ENCODE measurements around the gene GCLC.
"Not testable (repeated sequence)": the region's sequence is repeated elsewhere in the genome, so short reads cannot be mapped to it uniquely, and the experiment has no call there.

GCLC gene

DNA sequence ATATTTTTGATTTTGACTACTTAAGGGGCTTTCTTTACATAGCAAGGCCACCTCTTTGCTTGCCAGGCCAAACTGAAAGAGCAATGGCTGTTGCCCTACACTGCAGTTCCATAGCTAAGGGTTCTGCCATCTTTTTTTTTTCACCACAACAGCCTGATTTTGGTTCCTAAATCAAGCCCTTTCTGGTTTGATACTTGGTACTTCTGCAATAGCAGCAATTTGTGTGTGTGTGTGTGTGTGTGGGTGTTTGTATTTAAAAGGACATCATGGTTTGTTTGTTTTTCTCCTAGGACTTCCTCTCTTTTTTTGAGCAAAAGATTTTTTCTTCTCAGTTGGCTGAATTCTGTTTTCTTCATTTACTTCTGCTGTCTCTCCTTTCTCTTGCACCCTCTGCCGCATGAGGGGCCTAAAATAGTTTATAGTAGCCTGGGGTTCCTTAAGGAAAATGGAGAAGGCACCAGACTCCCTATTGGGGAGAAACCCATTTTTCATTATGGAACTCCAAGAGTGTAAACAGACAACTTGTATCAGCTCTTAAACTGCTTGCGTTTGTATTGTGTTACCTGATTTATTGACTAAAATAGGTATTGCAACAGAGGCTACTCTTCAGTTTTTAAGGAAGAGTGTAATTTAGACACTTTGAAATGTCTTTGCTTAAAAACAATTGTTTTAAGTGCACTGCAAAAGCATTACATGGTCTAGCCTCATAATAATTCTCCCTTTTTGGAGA is 12.2 kb upstream of the GCLC start:
- no peak for DNase-seq

DNA sequence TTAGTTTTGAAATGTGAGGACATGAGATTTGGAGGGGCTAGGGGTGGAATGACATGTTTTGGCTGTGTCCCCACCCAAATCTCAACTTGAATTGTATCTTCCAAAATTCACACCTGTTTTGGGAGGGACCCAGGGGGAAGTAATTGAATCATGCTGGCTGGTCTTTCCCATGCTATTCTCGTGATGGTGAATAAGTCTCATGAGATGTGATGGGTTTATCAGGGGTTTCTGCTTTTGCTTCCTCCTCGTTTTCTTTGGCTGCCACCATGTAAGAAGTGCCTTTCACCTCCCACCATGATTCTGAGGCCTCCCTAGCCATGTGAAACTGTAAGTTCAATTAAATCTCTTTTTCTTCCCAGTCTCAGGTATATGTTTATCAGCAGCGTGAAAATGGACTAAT is 8.7 kb upstream of the GCLC start:
- DNase-seq, result not testable (repeated sequence)

DNA sequence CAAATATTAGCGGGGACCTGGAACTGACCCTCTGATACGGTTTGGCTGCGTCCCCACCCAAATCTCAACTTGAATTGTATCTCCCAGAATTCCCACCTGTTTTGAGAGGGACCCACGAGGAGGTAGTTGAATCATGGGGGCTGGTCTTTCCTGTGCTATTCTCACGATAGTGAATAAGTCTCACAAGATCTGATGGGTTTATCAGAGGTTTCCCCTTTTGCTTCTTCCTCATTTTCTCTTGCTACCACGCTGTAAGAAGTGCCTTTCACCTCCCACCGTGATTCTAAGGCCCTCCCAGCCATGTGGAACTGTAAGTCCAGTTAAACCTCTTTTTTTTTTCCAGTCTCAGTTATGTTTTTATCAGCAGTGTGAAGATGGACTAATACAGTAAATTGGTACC is 6.8 kb upstream of the GCLC start:
- DNase-seq, result not testable (repeated sequence)

DNA sequence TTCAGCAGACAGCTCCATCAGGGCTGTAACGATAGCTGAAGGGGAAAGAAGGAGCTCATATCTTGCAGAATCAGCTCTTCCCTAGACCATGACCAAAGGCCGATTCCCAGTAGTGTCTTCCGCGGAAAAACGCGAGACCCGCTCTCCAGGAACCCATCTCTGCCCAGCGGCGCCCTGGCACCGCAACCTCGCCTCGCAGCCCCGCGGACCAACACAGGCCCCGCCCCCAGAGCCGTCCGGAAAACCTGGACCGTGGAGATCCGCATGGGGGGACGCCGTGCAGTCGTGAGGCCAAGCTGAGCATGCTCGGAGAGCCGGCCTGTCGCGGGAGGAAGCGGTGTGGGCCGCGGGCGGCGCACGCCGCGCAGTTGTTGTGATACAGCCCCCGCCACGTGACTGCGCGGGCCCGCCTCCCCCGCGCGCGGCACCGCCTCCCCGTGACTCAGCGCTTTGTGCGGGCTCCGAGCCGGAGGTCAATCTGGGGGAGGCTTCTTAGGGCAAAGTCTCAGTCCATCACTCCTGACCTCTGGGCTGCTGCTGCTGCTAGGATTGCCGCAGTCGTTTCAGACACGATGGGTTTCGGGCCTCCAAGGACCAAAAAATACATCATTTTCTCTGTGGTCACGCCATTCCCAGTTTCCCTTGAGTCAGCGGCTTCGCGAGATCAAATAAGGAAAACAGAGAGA is 3.1 kb upstream of the GCLC start:
- DNase-seq, result peak; percentile 76

DNA sequence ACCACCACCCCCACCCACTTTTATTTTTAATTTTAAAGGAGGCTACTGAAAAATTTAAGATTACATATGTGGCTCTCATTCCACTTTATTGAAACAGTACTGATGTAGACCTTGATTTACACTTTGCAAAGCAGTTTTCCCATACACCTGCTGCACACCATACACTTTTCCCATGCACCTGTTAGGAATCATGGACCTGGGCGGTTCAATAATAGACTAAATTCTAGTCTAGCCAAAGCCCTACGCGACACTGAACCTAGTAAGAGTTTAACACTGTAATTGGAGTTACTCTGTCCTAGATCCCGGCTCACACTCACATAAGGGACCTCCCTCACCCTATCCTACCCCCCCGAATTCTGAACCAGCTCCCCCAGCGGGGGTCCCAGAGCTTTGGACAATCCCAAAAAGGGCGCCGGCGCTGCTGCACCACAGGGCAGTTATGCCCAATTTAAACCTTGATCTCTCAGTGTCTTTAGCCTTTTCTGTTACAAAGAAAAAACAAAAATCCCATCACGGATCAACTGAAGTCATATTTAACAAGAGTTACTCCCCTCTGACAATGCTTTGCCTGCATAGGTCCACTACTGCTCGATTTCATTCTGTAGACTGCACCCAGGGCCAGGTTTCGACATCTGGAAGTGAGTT is 2.4 kb upstream of the GCLC start:
- DNase-seq, result no peak

DNA sequence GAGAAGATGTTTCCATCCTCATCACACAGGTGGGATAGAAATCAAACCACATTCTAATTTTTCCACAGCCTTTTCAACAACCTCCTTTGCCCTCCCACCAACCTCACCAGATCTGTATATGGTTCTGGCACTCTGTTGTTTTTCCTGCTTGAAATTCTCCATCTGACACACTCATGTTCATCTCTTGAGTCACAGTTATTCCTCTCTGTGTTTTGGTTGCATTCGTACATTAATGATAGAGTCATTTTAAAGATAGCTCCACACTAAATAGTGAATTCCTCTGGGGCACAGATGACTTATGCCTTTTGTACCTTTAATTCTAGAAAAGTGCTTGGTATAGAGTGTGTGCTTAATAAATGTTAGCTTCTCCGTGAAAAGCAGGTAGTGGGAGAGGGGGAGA is 1.4 kb upstream of the GCLC start:
- DNase-seq, result no peak

DNA sequence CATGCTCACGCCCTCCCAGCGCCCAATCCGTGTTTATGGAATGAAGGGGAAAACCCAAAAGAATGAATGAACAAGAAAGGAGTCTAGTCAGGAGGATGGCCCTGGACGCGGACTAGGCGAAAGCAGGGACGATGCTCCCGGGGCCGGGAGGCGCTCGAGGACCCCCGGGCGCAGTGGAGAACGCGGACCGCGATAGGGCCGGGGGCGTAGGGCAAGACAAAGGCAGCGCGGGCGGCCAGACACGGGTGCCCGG is 758 bp downstream of the GCLC start:
- DNase-seq, result no peak

DNA sequence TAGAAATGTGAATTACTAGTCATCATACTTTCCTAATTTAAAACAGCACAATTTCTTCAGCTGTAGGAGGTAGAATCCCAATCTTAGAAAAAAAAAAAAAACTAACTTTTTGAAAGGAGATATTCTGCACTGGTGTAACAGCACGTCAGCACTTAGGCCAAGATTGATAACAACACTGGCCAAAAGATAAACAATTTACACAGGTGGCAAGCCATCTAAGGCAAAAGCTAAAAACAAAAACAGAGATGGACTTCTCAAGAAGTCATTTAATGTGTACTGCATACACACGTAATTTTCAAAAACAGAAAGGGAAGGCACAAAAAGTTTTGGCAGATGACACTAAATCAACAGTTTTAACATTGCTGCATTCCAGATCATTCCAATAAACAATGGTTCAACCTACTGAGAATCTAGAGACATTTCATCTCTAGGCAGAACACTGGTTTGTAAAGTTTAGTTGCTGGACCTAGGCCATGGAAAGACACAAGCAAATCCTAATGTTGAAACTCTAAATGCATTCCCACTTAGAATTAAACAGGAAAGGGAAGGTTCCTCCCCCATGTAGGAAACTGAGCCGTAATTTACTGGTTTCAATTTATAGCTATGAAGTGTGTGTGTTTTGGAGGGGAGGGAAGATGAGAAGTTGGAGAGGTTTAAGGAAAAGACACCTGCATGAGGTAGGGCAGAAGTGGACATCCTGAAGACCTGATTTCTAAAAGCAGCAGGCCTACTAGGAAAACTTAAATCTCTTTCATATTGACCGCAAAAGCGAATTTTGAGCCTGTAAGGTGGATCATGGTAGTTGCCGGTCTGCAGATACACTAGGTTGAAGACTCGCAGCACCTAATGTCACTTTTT is 1.3 kb downstream of the GCLC start:
- no peak for DNase-seq

DNA sequence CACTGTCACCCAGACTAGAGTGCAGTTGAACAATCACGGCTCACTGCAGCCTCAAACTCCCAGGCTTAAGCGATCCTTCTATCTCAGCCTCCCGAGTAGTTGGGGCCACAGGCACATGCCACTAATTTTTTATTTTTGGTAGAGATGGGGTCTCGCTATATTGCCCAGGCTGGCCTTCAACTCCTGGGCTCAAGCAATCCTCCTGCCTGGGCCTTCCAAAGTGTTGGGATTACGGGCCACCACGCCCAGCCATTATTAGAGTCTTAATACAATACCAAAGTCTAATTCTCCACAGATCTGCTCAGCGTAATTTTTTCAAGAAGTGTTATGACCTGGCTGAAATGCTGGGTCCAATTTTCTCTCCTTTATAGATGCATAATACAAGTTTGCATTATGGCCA is 3.0 kb downstream of the GCLC start:
- no peak for DNase-seq

DNA sequence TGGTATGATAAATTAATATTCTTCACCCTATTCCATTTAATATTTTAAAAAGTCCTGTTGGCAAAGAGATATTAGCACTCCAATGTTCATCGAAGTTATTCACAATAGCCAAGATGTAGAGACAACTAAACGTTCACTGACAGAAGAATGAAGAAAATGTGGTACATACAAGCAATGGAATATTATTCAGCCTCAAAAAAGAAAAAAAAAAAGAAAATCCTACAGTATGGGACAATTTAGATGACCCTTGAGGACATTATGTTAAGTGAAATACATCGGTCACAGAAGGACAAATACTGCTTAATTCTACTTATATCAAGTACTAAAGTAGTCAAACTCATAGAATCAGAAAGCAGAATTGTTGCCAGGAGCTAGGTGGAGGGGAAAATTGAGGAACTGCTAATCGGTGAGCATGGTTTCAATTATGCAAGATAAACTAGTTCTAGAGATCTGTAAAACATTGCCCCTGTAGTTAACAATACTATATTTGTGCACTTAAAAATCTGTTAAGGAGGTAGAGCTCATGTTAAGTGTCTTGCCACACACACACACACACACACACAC is 4.7 kb downstream of the GCLC start:
- DNase-seq, result no peak

DNA sequence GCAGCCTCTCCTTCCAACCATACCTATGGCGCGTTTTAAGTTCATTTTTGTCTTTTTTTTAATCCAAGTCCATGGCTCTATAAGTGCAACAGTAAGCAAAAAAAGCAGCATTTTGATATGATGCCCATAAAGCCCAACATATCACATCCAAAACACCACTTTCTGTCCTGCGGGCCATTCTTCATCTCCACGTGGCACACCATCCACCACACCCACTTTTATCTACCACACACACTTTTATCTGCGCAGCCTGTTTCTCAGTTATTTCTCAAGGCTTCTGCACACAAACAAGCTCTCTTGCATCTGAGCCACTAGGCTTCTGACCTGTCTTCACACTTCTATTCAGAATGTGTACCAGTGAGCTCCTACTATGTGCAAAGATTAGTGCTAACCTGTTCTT is 5.3 kb downstream of the GCLC start:
- DNase-seq, result no peak

DNA sequence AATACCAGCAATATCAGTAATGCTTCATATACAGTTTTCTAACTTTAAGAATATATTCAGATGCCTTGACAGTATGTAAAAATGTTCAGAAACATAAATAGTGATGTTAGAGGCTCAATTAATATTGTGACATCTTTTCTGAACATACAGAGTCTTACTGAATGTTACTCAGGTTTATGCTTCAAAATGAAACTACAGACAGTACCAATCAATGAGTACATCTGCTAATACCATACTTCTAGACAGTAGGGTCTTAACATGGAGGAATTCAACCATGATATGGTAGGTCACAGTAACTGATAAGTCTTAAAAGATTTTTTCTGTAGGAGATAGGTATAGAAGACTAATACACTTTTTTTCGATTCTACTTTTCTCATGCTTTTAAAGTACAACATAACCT is 8.3 kb downstream of the GCLC start:
- no peak for DNase-seq

DNA sequence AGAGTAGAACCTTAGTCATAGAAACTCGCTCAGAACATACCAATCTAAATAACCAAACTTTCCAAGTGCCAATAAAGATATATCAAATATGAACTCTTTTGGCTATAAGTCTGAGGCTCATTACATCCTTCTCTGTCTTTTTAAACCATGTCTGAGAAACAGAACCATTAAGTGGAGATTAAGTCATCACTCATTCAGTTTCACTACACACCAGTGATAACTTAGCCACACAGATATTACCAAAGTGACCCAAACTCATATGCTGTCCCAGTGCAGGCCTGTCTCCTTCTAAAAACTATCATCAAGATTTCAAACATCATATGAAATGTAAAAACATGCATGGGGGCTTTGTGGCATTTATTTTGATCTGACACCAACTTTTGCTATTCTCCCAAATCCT is 12.0 kb downstream of the GCLC start:
- DNase-seq, result no peak

DNA sequence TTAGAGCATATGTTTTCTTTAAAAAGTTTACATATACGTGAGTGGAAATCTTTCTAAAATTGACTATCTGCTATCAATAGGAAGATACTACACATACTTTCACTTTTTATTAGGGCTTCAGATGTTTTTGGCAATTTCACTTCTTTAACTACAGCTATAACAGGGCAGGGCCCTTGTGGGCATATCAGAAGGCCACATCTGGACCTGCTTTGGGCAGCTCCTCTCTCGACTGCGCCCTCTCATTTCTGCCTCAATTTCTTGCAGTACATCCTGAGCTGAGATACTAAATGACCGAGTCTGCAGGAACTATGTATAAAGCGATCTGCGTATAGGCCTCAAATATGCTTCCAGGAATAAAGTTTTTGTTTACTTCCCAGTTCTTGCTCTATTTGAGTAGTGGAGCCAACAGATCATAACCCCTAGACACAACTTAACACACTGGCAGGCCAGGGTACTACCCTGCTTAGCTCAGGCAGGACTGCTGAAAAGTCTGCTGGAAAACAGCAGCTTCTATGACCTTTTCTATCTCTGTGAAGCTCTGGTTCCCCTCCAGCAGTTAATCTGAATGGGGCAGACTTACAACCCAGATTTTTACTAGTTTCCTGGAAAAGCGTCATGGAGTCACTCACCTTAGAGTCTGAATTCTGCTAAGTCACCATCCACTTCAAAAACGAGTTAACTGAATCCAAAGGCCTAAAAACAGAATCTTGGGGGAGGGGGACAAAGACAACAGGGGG is 12.7 kb downstream of the GCLC start:
- no peak for DNase-seq

DNA sequence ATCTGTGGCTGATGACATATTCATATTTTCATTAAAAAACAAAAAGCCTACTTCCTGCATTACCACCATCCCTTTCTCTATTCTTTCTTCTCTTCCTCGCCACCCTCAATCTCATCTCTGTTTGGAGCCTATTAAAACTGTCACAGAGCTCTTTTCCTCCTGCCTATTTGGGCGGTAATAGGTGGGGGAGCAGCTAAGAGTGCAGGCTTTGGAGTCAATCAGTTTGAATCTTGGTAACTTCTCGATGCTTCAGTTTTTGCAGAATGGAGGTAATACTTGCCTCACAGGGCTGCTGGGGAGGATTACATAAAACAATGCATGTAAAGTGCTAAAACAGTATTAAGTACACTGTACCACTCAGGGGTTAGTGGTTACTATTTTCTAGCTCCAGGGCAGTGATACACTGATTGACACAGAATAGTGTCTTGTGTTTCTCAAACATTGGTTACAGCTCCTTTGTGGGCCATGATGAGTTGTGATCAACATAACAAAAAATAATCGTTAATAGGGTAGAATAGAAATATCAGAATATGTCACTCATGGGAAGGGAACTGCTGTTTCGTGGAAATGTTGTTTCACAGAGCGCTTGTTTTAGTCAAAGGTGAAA is 14.0 kb downstream of the GCLC start:
- no peak for DNase-seq

DNA sequence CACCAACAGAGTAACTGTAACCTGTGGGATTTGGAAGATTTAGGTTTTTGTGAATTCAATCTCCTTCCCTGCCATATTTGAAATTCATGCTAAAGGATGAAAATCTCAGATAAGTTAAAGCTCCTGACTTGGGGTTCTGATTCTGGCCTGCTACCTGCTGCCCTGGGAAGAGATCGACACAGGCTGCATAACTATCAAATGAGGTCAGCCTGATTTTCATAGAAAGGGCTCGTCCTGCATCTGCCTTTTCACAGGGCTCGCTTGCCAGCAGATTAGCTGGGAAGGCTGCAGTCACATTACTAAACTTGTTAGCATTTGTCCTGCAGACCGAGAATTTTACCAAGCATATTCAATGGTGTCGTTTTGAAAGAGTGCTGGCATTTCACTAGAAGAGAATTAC is 14.6 kb downstream of the GCLC start:
- DNase-seq, result no peak

DNA sequence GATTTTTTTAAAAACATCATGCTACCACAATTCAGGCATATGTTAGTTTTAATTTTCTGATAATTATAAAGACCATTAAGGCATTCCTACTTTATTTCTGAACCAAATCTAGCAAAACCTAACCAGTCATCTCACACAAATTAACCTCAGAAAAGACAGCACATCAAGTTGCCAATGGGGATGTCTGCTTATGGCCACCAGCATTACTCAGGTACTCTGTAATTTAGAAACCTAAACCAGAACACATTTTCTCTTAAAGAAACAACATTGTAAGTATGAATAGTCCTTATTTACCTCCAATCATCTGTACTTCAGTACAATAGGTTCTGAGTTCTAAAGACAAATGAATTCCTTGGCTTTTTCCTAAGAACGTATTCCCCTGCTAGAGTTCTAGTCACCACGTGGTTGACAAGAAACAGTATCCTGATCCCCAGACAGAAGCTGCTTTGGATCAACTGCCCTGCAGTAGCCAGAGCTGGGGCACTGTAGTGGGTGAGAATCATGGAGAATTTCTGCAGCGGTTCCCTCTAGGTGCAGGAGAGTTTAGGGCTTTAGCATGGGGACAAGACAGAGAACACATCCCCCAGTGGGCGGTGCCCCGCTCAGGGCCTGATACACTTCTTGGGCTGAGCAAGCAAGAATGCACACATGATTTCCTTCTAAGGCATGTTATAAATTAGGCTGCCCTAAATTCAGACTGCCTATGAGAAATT is 15.4 kb downstream of the GCLC start:
- DNase-seq, result no peak

DNA sequence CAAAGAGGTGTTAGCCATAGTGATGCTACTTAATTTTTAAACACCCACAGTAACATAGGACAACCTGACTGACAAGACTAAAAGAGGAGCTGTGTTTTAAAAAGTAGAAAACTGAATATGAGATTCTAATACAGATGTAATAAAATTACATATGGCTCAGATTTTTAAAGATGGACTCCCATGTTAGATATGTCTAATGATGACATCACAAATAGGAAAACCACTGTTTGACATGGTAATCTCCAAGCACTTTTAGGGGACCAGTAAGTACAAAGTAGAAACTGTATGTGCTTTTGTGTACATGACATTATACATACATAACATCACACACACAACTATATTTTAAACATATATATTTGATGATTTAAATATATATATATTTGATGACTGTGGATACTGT is 16.8 kb downstream of the GCLC start:
- no peak for DNase-seq

DNA sequence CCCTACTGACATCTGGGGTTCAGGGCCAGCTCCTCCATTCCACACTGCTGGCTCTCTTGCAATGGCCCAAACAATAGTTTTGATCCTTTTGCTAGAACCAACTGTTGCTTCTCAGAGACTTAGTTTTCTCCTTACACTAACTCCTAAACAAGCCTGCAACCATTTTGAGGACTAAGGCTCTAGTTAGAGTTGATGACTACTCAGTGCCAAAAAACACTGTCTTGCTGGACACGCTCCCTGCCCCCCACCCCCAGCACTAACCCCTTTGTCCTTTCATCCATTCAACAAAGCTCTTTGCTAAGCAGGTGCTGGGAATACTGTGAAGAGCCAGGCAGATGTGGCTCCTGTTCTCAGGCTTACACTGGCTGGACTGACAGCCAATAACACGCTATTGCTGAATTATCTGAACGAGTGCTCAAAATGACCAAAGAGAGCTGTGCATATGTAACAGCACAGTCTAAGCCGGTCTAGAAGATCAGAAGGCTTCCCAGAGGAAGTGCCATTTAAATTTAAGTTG is 17.6 kb downstream of the GCLC start:
- no peak for DNase-seq

DNA sequence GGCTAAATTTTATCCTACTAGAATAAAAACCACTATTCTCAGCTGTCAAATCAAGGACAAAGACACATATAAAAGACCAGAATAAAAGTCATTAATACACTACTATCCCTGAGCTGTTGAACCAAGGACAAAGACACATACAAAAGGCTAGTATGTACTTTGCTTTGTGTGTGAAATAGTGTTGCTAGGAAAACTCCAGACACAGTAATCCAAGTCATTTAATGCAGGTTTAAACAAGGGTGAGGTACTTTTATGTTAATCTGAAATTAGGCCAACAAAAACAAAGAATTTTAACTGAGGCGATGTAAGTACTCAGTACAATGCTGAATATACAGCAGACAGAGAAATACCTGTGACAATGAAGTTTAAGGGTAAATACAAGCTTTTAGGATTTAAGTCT is 18.9 kb downstream of the GCLC start:
- no peak for DNase-seq

DNA sequence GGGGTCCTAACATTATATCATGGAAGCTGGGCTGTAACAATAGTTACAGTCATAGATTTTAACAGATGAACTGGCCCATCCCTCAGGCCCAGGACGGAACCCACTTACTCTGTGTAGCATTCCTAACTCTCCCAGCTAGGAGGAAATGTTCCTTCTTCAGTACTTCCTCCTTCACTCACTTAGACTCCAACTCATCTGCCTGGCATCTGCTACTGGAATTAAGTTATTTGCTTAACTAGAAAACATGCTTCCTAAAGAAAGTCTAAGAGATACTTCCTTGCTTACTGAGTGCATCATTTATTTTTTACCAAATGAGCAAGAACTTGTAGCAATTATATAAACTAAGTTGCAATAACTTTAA is 20.5 kb downstream of the GCLC start:
- DNase-seq, result no peak
